NCI-H2081 treated with DMSO at 0.1 percent for 48 hours (cell line): ENCODE data around the gene UNC5C.

ENCODE experiments used
- DNase-seq: peaks from one replicate; lab custom pipeline; 2025; lab: John Stamatoyannopoulos, UW

The UNC5C gene

DNA sequence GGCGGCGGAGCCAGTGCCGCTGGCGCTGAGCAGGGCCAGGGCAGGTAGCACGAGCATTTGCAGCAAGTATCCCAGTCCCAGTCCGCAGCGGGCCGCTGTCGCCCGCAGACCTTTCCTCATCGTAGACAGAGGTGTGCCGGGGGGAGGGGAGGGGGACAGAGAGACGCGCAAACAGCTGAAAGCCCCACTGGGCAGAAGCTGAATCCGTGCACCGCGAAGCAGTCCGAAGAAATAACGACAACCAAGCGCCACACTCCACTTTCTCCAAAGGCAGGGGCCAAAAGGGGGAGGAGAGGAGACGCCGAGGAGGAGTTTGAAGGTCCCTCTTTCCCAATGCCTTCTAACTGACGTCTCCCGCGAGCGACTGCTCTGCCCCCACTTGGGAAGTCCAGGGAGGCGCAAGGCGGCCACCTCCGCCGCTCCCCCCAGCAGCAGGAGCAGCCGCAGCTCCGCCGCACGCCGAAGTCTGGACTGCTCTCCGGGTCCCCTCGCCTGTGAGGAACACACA, at the start of gene UNC5C:
TSS of gene UNC5C (minus strand) at position 236 of the 508 bp plus-strand sequence.
- DNase-seq = no peak

DNA sequence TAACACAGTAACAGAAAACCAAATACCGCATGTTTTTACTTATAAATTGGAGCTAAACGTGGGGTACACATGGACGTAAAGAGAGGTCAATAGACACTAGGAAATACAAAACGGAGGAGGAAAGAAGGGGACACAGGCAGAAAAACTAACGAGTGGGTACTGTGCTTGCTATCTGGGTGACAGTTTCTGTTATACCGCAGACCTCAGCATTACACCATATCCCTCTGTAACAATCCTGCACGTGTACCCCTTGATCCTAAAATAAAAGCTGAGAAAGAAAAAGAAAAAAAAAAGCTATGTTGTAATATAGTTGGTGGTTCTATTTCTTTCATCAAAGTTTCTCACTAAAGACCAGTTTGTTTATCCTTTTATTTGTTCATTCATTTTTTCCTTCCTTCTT, 47.9 kb upstream of the UNC5C start:
- DNase-seq = no peak

DNA sequence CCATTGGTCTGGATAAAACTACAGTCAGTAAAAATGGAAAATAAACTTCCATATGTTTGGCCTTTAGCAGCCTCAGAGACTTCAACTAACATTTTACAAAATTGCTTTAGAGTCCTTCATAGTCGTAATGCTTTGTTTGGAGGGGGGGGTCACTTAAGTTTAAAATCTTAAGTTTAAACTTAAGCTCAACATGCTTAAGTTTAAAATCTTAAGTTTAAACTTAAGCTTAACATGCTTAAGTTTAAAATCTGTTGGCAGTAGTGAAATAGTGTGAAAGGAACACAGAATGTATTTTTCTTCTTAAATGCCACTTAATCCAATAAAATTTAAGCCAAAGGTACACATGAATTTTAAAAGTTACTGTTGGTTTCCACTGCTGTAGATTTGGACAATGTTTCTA, 45.9 kb upstream of the UNC5C start:
- no peak for DNase-seq

DNA sequence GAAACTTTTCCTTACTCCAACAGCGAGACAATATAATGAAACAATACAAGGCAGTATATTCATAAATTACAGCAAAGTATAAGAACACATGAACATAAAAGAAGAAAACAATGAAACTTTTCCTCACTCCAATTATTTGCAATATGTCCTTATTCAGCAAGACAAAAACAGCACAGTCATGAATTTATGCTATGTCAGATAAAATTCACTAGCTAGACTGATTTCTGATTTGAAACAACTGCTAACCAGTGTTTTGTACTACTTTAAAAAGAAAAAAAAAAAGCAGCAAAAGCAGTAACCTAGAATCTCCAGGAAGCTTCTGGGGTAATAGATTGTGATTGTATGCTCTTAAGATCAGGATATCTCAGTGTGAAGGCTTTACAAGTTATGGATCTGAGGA, 45.2 kb upstream of the UNC5C start:
- no peak for DNase-seq

DNA sequence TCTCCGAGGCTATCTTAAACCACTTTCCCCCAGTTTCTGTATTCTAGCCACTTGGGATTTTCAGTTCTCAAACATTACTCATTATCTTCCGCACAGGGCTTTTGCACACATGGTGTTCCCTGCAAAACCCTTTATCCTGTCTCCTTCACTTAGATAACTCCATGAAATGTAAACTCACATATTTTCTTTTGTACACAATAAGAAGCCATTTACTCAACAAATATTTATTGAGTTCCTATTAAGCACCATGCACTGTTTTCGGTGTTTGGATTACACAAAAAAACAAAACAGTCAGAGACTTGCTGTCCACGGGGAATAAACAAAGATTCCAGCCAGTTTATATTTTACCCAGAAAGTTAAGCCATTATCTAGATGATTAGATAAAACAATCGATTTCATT, 42.5 kb upstream of the UNC5C start:
- DNase-seq = no peak

DNA sequence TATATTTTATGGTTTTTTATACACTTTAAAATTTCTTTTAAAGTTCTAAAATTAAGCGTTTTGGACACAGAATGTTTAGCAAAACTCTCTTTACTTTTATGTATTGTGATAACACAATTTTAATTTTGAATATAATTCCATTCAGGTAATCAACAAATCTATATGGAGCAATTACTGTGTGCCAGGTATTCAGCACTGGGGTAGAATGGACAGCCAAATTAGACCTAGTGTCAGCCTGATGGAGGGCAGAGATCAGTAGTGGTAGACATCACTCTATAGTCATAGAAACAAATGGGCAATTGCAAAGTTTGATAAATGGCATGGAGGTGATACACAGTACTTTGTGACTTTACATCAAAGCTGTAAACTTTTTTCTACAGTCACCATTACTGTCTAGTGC, 41.8 kb upstream of the UNC5C start:
- no peak for DNase-seq

DNA sequence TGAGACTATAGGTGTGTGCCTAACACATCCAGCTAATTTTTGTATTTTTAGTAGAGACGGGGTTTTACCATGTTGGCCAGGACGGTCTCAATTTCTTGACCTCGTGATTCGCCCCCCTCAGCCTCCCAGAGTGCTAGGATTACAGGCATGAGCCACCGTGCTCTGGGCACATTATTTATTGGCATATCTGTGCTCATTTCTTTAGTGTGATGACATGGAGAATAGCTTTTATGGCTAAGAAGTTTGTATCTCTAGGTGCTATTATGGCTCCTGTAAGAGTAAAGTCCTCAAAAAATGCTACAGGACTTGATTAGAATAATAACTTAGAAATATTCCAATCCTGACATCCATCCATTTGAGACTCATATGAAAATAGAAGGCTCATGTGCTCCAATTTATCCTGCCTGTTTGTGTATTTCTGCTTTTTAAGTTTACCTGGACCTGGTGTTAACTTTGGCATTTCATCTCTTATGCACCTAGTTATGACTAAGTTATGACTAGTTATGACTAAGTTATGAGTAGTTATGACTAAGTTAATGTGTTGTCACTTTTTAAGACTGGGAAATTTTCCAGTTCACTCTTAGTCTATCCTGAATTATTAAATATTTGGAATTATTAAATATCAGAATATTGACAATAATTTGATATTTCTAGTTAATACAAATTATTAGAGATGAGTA, 36.4 kb upstream of the UNC5C start:
- no peak for DNase-seq

DNA sequence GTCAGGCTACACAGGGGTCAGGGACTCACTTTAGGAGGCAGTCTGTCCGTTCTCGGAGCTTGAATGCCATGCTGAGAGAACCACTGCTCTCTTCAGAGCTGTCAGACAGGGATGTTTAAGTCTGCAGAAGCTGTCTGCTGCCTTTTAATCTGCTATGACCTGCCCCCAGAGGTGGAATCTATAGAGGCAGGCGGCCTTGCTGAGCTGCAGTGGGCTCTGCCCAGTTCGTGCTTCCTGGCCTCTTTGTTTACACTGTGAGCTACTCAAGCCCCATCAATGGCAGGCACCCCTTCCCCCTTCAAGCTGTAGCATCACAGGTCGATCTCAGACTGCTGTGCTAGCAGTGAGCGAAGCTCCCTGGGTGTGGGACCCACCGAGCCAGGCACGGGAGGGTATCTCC, 31.5 kb upstream of the UNC5C start:
- DNase-seq = no peak

DNA sequence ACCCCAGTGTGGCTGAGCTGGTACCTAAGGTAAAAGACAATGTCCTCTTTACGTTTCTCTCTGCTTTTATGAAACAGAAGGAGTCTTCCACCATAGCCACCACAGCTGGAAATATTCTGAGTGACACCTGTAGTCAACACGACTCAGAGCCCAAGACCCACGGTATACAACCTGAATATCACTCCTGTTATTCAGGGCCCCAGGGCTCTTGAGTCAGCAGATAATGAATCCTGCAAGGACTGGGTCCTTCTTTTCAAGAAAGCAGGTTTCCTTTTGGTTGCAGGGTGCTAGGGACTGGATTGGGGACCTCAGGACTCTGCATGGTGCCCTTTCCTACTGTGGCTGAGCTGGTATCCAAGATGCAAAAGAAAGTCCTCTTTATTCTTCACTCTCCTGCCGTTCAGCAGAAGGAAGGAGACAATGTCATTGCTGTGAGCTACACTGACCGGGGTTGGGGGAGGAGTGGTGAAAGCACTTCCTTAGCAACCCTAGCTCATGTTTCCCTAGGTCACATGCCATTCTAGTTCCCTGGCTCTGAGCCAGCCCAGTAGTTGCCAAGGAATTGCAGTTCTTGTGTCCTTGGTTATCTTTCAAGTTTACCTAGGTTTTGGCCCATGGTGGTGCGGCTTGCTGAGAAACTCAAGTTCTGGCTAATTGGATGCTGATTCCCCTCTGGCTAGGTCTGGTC, 23.7 kb upstream of the UNC5C start:
- no peak for DNase-seq

DNA sequence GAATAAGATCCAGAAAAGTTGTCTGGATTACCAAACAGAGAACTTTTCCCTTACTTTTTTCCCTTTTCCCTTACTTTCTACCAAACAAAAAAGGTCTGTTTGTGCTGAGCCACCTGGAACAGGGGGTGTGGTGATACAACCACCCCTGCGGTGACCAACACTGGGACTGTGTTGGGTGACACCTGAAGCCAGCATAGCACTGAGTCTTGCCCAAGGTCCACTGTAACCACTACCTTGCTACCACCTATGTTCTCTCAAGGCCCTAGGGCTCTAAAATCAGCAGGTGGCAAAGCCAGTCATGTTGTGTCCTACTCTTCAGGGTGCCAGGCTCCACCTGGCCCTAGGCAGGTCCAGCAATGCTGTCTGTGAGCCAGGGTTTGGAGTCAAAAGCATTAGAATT, 22.8 kb upstream of the UNC5C start:
- no peak for DNase-seq

DNA sequence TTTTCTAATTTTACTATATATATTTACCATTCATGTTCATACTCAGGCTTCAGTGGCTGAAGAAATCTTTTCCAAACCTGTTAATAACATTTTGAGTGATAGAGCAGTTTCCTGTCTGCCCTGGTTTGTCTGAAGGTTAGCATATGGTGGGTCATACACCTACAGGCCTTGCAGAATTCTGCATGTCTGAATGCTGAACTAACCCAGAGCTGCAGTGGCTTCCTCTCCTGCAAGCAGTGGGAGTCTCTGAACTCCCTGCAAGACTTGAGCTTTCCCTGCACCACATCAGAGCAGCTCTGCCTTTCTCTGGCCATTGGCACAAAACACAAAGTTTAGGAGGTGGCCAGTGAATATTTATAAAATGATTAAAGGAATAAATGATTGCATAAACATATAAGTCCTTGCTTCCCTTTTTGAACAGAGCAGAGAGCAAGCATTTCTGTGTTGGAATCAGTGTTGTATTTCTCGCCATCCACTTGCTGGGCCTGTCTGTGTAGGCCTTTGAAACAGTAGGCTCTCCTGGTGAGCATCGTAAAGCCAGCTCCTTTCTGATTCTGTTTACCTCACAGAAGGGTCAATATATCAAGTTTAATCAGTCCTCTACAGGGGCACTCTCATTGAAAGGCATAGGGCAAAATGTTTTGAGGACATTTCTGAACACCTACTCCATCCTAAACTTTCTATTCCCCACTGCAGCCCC, 15.0 kb upstream of the UNC5C start:
- no peak for DNase-seq

DNA sequence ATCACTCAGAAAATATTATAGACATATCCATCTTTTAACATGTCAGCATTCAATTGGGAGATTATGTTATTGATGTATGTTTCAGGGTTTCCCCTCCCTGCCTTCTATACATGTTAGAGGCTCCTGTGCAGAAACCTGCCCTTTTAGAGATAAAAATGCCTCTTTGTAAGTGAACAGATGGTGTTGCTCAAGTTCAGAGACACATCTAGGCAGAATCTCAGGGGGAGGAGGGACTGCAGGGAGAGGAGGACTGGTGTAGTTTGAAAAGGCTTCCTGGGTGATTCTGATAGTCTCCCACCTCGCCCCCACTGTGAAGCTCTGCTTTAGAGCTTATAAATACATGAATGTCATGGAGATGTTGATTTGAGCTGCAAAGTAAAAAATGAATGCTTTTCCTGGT, 12.0 kb upstream of the UNC5C start:
- DNase-seq = no peak

DNA sequence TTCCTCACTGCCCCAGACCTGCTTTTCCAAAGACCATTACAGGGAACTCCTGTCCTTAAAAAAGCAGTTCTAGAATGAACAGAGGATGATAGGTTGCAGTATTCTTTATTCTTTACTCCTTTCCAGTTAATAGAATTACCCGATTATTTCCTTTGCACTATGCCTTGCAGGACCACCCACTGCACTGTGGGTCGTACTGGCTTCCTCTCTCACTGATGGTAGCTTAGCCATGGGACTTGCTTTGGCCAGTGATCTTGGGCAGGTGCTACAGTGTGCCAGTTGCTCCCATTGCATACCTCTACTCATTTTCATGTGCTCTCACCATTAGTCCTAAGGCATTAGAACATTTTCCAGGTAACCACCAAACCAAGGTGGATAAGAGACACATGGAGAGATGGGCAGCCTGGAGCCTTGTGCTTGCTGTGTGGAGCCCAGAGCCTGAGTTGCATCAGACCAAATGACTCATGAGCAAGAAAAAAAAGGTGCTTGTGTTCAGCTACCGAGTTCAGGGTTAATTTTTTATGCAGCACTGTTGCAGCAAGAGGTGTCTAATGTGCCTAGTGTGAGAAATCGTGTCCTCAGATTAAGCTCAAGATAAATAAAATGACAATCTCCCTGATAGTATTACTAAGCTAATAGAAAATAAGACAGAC, 7.6 kb upstream of the UNC5C start:
- DNase-seq = no peak

DNA sequence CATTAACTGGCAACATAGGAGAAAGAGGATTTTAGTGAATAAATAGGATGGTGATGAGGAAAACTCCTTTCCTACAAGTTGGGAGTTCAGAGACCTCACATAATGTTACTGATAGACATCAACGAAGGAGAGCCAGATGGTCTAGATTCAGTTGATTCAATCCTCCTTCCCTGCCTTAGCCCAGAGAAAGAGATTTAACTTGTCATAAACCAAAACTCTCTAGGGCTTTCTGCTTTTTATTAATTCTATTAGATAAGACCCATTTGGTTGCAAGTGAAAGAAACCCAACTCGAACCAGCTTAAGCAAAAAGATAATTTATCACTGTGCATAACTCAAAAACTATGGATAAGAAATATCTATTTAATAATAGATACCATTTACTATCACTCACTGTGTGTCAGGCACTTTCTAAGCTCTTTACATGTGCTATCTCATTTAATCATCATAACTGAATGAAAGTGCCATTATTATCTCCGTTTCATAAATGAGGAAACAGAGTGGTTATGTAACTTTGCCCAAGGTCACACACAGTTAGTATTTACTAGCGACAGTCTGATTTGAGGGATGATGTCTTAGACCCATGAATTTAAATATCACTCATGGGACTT, 4.3 kb upstream of the UNC5C start:
- DNase-seq = no peak

DNA sequence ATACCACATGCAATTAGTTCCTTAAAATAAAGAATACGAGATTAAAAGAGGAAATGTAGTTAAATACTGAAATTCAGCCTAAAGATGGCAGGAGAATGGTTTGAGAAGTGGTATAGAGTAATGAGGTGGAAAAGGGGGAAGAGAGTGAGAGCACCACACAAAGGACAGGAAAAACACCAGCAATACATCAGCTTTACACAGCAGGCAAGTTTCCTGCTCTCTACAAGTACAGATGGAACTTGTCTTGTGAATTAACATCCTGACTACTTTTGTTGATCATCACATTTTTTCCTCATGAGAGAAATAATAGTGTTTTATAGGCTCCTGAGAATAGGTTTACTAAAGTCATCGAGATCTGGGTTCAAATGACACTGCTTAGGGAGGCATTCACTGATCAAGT, 2.9 kb upstream of the UNC5C start:
- DNase-seq = no peak

DNA sequence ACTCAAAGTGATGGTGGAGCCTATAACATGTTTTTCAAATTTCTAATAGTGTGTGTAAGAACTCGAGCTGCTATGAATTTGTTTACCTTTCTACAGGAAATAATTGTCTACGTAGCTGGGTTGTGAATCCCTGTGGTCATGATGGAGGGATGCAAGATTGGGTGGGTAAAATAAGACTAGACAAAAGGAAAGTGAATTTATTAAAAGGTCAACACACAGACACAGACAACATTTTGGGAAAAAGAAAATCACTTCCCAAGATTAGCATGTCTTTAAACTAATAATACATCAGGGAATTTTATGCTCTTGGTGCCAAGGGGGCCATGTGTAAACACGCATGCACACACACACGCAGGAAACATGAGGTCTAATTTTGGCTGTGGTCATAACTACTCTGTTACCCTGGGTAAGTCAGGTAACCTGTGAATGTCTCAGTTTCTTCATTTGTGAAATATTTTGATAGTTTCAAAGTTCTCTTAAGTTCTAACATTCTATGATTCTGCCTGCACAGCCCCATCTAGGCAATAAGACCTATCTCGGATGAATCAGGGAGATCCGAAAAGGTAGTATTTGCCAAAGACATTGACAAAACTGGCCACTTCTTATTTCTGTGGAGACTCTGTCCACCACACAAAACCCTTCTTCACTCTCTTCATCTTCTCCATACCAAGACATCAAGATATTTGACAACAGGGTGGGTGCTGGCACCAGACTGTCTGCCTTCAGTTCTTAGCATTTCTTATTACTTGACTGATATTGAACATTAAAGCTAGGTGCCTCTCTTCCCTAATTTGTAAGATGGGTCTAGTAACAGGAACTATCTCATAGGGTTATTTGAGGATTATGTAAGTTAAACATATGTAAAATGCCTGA, 1.6 kb upstream of the UNC5C start:
- DNase-seq = no peak

DNA sequence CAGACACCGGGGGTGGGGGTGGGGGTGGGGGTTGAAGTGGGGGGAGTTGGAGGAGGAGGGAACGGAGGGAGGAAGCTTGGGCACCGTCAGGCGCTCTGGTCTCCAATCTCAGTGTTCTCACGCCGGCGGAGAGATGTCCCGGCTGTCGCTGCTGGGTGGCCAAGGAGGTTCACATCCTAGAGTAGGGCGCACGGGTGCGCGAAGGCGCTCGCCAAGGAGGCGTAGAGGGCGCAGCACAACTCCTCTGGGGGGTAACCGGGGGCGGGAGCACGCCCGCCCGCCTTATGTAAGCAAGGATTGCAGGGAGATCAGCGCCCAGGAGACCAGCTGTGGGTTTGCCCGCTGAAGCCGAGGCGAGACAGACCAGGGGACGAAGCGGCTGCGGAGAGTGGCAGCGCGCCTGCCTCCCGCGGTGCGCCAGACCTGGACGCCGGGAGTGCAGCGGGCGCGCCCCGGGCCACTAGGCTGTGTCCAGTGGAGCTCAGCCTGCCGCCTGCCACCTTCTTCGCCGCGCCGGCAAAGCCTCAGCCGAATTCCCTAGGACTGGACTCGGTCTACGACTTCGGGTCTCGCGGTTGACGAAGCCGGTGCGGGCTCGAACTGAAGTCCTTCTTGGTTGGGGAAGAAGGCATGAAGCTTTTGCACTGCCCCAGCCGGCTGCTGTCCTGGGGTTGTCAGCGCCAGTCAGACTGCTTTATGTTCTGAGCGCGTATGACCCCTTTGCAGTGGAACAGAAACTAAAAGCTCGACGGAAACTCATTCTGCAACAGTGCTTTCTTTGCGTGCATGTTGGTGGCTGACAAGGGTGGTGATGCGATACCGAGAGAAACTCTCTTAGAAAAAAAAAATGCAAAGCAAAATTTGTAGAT, 707 bp upstream of the UNC5C start:
- no peak for DNase-seq

DNA sequence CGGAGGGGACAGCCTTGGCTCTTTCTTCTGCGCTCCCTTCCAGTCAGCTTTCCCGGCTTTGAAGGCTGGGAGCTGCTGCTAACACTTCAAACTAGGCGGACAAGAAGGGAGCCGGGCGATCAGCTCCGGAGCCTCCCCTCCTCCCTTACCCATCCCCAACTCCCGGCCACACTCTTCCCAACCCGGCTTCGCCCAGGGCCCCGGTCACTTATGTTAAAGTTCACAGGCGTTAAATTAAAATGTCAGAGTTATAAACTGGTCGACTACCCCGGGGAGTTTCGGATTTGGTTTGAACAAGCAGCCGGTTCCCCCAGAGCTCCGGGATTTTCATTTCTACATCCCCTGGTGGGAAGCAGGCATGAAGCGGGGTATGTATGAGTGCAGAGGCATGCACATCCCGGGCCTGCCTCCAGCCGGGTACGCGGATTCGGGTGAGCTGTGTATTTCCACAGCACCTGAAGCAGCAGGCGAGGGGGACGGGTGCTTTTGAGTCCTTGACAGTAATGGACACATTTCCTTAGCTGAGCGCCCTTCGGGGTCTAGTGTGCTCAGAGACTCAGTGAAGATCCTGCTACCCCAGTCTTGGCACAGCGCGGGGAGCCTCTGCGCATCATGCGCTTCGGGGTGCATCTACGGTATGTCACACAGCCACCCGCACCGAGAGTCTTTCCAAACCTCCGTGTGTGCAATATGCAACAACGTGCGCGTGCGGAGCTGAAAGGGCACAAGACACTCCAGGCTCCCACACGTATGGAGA, 880 bp downstream of the UNC5C start:
- no peak for DNase-seq
